M059J (cell line): ENCODE measurements around the gene PRRG3. TPM values are rescaled to one million over a fixed set of nuclear protein-coding genes. Genes with fewer than 3 reads are reported as not detected.
A peak's percentile ranks its signal among the peaks of the same experiment; 100 is the strongest.

ENCODE experiments used
- DNase-seq: peaks from one replicate; pipeline ENCODE4 v3.0.0-alpha.2; 2012; ENCODE audit warnings: low read depth
- total RNA-seq: library from RNA; depleted of rRNA; stranded (reverse); fragments of >200 nt; shearing (Covaris generic); gene quantifications from 2 replicates; pipeline ENCODE4 v1.2.3, GENCODE V29; 2014

Gene PRRG3
- total RNA-seq, 1 experiment from 2014 or later = not detected

GRCh38 chrX:151708821-151709220, 13.6 kb downstream of the PRRG3 start:
- no peak for DNase-seq

- DNase-seq = no peak
Measured at GRCh38 chrX:151710457-151710856, 15.2 kb downstream of the PRRG3 start.

- DNase-seq = no peak
Measured at GRCh38 chrX:151711154-151711553, 15.9 kb downstream of the PRRG3 start.

GRCh38 chrX:151711787-151712186, 16.5 kb downstream of the PRRG3 start:
- DNase-seq = no peak

GRCh38 chrX:151712253-151712652, 17.0 kb downstream of the PRRG3 start:
- no peak for DNase-seq

- DNase-seq = peak; percentile 53
Measured at GRCh38 chrX:151713849-151714248, 18.6 kb downstream of the PRRG3 start.

- no peak for DNase-seq
Measured at GRCh38 chrX:151714362-151714761, 19.1 kb downstream of the PRRG3 start.

- peak; percentile 9 for DNase-seq
Measured at GRCh38 chrX:151715752-151716151, 20.5 kb downstream of the PRRG3 start, which contains the start of gene FATE1. TSS of gene FATE1 (plus strand) at chrX:151716035. CDS start at chrX:151716120, 85 bp downstream.

GRCh38 chrX:151722241-151722846, 27.1 kb downstream of the PRRG3 start:
- DNase-seq = no peak

- no peak for DNase-seq
Measured at GRCh38 chrX:151723156-151723760, 28.0 kb downstream of the PRRG3 start.

GRCh38 chrX:151724563-151725337, 29.5 kb downstream of the PRRG3 start:
- DNase-seq = no peak

GRCh38 chrX:151725338-151725614, 30.0 kb downstream of the PRRG3 start:
- DNase-seq = no peak

- DNase-seq = no peak
Measured at GRCh38 chrX:151726751-151727150, 31.5 kb downstream of the PRRG3 start.

GRCh38 chrX:151727346-151727745, 32.1 kb downstream of the PRRG3 start:
- no peak for DNase-seq

GRCh38 chrX:151729056-151729725, 33.9 kb downstream of the PRRG3 start:
- DNase-seq = no peak

GRCh38 chrX:151734446-151734845, 39.2 kb downstream of the PRRG3 start, which contains the start of gene CNGA2:
TSS of gene CNGA2 (plus strand) at chrX:151734746. CDS start at chrX:151738484, 3,738 bp downstream.
- DNase-seq = no peak

GRCh38 chrX:151735219-151735618, 40.0 kb downstream of the PRRG3 start:
- DNase-seq = no peak

- no peak for DNase-seq
Measured at GRCh38 chrX:151736685-151737084, 41.4 kb downstream of the PRRG3 start.

- no peak for DNase-seq
Measured at GRCh38 chrX:151737494-151737893, 42.2 kb downstream of the PRRG3 start.

- DNase-seq = no peak
Measured at GRCh38 chrX:151738751-151739150, 43.5 kb downstream of the PRRG3 start.

- DNase-seq = no peak
Measured at GRCh38 chrX:151741606-151742005, 46.3 kb downstream of the PRRG3 start.

- DNase-seq = no peak
Measured at GRCh38 chrX:151742311-151742710, 47.1 kb downstream of the PRRG3 start.
